Posterior cingulate gyrus (tissue), 11 donors: Measurements from ENCODE around the gene LMO1.

Experiments used
- DNase-seq, 10 donors: peaks; one replicate each; pipeline versions ENCODE4 v3.0.0 to v3.0.0-alpha.2; 2020 to 2021; ENCODE audit warnings: mixed read lengths in 3 of 10
- intact Hi-C: fragments of 100-400 bp; cut with DNase I; formaldehyde crosslinking; loops from one replicate; pipeline ENCODE4 v1.15.1; 2023

LMO1 gene

DNA sequence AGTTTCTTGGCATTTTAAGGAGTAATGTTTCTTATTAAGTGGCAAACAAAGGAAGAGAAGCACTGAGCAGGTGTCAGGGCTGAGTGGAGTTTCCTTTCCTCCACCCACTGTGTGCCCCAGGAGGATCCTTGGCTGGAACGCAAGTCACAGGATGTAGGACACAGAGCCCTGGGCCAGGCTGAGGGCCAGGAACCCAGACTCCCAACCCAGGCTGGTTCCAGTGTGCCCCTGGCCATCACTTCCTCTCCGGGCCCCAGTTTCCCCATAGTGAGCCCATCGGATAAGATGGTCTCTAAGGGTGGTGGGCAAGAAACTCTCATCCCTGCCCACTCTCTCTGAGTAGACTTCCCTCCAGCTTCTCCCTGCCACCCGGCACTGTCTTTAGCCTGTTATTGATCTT lies 45.3 kb downstream of the LMO1 start:
- intact Hi-C loops, result no loop called here
- DNase-seq, result peak in 1 of 10 donors; percentile 63

- intact Hi-C loops, result no loop called here
- DNase-seq, result peak in 1 of 10 donors; percentile 59
Measured at GRCh38 chr11:8217926-8218325, 45.8 kb downstream of the LMO1 start.

- no peak for DNase-seq
- intact Hi-C loops, result no loop called here
Measured at GRCh38 chr11:8217136-8217535, 46.5 kb downstream of the LMO1 start.

GRCh38 chr11:8213376-8213775 lies 50.3 kb downstream of the LMO1 start:
- DNase-seq, result peak in 1 of 10 donors; percentile 37
- intact Hi-C loops, result no loop called here

- intact Hi-C loops, result no loop called here
- peak in 4 of 10 donors; percentile 34 to 88 (median 54) for DNase-seq
Measured at GRCh38 chr11:8209208-8209807, 54.4 kb downstream of the LMO1 start.

GRCh38 chr11:8207080-8208000 lies 56.3 kb downstream of the LMO1 start:
- intact Hi-C loops, result no loop called here
- no peak for DNase-seq

- intact Hi-C loops, result no loop called here
- peak in 9 of 10 donors; percentile 46 to 96 (median 68) for DNase-seq
Measured at GRCh38 chr11:8206251-8207079, 57.2 kb downstream of the LMO1 start.

DNA sequence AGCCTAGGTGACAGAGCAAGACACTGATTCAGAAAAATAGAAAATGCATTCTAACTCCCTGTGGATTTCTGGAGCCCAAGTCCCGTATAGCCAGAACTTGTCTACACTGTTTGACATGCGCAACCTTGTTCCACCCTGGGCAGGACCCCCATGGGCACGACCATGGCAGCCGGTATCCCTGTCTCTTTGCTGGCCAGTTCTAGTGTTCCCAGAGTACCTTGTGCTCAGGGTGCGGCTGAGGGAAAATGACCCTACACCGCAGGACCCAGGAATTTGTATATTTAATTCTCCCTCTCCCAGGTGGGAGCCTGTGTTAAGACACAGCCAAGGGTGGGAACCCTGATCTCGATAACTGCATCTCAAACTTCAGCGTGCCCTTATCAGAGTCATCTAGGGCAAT lies 58.1 kb downstream of the LMO1 start:
- intact Hi-C loops, result no loop called here
- no peak for DNase-seq

- intact Hi-C loops, result no loop called here
- DNase-seq, result no peak
Measured at GRCh38 chr11:8204596-8204995, 59.1 kb downstream of the LMO1 start.

DNA sequence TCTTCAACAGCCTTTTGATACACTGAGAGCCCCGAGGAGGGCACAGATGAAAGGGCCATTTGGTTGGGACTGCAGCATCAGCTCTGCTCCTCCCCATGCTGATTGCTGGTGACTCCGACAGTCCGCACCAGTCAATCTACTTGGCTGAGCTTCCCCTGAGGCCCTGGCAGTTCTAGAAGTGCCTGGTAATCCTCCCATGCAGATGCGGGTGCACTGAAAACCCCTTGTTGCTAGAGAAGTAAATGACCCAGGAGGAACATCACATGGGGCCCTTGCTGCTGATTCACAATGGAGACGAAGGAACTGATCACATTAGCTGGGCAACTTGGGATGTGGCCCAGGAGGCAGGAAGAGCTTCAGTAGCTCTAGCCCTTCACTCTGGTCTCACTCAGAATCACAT lies 59.7 kb downstream of the LMO1 start:
- no peak for DNase-seq
- intact Hi-C loops, result no loop called here

GRCh38 chr11:8203414-8203715 lies 60.3 kb downstream of the LMO1 start:
- DNase-seq, result no peak
- intact Hi-C loops, result no loop called here

DNA sequence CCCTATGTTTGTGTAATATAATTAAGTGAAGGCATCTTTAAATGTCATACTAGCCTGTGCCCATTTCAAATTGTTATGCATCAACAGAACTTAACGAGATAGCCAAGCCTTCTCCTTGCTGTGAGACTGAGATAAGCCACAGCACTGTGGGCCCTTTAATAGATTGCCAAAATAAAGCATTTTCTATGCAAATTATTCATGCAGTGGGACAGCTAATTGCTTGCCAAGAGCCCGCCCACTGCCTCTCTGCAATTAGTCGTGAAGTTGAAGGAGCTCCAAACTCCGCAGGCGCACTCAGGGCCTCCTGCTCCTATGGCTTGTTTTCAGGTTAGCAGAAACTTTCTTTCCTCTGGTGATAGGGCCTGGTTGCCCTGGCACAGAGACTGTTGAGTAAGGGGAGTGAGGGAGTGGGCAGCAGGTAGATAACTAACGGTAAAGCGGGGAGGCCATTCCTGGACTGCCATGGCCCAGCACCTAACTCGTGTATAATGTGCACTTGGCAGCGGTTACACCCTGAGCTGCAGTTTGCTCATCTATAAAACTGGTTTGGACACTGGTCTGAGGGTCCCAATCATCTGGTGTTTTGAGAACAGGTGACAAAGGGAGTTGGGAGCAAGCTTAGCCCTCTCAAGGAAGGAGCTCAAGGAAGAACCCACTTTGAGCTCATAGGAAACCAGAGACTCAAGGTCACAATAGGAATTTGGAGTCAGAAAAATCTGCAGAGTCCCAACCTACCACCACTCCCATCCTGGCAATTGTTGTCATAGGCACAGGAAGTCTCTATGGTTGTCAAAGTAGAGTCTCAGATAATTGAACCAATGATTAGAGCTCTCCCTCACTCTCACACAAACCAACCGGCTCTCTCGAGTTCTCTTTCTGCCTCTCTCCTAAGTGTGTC lies 60.9 kb downstream of the LMO1 start:
- peak in 8 of 10 donors; percentile 40 to 90 (median 62) for DNase-seq
- intact Hi-C loops, result no loop called here

- intact Hi-C loops, result no loop called here
- DNase-seq, result no peak
Measured at GRCh38 chr11:8201644-8202365, 61.9 kb downstream of the LMO1 start.

GRCh38 chr11:8199676-8200075 lies 64.0 kb downstream of the LMO1 start:
- no peak for DNase-seq
- intact Hi-C loops, result no loop called here

- no peak for DNase-seq
- intact Hi-C loops, result no loop called here
Measured at GRCh38 chr11:8196749-8197148, 66.9 kb downstream of the LMO1 start.

DNA sequence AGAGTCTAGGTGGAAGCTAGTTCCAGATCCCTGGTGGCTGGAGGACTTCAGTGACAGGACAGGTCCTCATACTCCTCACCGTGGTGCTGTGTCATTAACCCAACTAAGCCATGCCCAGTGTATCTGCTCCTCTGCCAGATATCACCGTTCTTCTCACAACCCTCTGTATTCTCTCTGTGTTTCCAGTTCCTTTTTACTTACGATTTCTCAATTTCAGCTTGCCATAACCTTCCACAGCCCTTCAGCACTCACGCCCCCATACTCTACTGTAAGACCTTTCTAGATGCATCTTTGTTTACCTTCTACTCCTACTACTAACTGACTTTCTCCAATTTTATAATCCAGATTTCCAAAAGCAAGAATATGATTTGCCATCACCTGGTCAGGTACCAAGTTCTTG lies 68.7 kb downstream of the LMO1 start:
- DNase-seq, result no peak
- intact Hi-C loops, result loop anchor here (5.0 kb wide), 1 partner anchor 32 kb away; no protein-coding TSS in a partner anchor

DNA sequence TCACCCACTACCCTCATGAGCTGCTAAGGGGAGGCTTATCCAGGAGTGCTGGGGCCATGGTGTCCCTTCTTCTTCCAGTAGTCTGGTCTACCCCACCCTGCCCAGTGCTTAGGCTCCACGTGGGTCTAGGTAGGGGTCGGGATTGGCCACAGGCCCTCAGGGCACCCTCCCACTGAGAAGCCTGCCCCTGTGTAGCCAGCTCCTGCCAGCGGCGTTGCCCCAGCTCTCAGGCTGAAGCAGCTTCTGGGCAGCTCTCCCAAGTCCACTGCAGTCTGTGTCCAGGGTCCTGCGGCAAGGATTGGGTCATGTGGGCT lies 70.8 kb downstream of the LMO1 start:
- DNase-seq, result no peak
- intact Hi-C loops, result loop anchor here (2.0 to 5.0 kb wide), 3 partner anchors 34 to 374 kb away; no protein-coding TSS in a partner anchor

GRCh38 chr11:8192016-8192895 lies 71.4 kb downstream of the LMO1 start:
- intact Hi-C loops, result loop anchor here (2.0 to 5.0 kb wide), 3 partner anchors 35 to 375 kb away; no protein-coding TSS in a partner anchor
- DNase-seq, result peak; percentile 47 to 95 (median 80)
